ENCODE measurements around the gene GRM7. TPM values are rescaled to one million over a fixed set of nuclear protein-coding genes. Genes with fewer than 3 reads are reported as not detected.

The GRM7 gene
- total RNA-seq, 3 donors from 2014 or later = 0.59 to 1.3 (median 1.1) TPM

DNA sequence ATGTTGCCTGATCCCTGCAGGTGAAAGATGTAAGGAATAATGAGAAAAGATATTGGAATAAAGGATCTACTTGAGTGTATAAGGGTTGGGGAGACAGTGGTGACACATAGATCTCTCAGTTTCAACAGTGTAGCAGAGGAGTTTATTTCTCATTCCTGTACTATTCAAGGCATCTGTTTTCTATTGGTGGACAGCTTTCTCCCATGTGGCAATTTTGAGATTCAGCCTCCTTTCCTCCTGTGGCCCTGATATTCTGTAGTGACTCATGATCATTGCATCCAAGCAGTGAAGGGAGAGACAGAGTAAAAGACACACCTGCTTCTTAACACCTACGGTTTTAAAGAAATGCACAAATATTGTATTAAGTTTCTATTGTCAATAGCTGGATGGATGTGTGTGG, 327.6 kb downstream of the GRM7 start:
- Histone ChIP-seq H3K27ac (no peak overlapping the region), H3K4me1 (no peaks in the 10 kb centered on the region), H3K36me3 (no peaks in the 10 kb centered on the region), H3K9me3 (no peaks in the 10 kb centered on the region), H3K27me3 (no peaks in the 10 kb centered on the region), H3K4me3 (no peak overlapping the region)
- no peak for TF ChIP-seq POLR2A (IDR thresholded peaks at IDR 0.05)
- no peak for DNase-seq (ENCODE audit: low spot score in 2 of 2)
- intact Hi-C loops (cut with DNase I; ENCODE audit: low total_unique reads) = no loop called here

DNA sequence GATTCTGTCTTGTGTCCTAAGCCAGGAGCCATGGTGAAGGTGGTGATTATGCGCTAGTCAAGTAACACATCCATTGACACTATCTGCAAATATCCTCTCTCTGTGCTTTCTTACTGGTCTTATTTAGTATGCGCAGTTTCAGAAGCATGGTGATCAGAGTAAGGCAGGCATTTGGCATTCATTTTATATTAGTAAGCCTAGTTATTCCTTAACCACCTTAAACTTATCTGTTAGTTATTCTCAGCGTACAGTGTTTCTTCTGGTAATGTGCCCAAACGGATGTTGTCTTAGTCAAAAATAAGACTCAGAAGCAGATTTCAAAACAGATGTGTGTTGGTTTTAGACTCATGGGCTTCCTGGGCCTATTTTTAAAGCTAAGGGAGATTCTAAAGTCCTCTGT, 329.2 kb downstream of the GRM7 start:
- Histone ChIP-seq H3K9me3 (no peaks in the 10 kb centered on the region), H3K27ac (no peak overlapping the region), H3K36me3 (no peaks in the 10 kb centered on the region), H3K4me3 (no peak overlapping the region), H3K27me3 (no peaks in the 10 kb centered on the region), H3K4me1 (no peaks in the 10 kb centered on the region)
- TF ChIP-seq POLR2AphosphoS5 (IDR thresholded peaks at IDR 0.05) (no peak), POLR2A (IDR thresholded peaks at IDR 0.05) (no peak)
- TF ChIP-seq, protein P1, sequence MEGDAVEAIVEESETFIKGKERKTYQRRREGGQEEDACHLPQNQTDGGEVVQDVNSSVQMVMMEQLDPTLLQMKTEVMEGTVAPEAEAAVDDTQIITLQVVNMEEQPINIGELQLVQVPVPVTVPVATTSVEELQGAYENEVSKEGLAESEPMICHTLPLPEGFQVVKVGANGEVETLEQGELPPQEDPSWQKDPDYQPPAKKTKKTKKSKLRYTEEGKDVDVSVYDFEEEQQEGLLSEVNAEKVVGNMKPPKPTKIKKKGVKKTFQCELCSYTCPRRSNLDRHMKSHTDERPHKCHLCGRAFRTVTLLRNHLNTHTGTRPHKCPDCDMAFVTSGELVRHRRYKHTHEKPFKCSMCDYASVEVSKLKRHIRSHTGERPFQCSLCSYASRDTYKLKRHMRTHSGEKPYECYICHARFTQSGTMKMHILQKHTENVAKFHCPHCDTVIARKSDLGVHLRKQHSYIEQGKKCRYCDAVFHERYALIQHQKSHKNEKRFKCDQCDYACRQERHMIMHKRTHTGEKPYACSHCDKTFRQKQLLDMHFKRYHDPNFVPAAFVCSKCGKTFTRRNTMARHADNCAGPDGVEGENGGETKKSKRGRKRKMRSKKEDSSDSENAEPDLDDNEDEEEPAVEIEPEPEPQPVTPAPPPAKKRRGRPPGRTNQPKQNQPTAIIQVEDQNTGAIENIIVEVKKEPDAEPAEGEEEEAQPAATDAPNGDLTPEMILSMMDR (IDR thresholded peaks at IDR 0.05) = no peak
- no peak for DNase-seq (ENCODE audit: low spot score in 2 of 2)
- intact Hi-C loops (cut with DNase I; ENCODE audit: low total_unique reads) = no loop called here

DNA sequence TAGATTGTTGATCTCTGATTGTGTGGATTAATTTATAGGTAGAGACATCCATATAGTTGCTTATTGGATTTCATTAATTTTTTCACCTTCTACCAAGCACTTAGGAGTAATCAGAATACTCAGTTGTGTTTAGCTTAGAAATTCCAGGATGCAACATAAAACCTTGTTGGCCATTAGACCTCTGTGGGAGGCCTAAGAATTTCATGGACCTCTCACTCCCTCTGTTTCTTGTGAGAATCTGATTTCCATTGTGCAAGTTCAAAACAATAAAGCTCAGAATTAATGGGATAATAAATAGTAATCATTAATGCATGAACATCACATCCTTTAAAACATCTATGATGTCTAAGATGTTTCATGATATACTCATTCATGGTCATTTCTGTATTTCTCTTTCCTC, 332.4 kb downstream of the GRM7 start:
- no peak overlapping the region for H3K27ac ChIP-seq
- H3K27me3 ChIP-seq = no peaks in the 10 kb centered on the region
- intact Hi-C loops (cut with DNase I; ENCODE audit: low total_unique reads) = no loop called here
- no peaks in the 10 kb centered on the region for H3K4me1 ChIP-seq
- no peaks in the 10 kb centered on the region for H3K9me3 ChIP-seq
- TF ChIP-seq POLR2A (IDR thresholded peaks at IDR 0.05) (no peak), POLR2AphosphoS5 (IDR thresholded peaks at IDR 0.05) (no peak)
- TF ChIP-seq, protein P1 (IDR thresholded peaks at IDR 0.05) = no peak
- H3K4me3 ChIP-seq = no peak overlapping the region
- DNase-seq (ENCODE audit: low spot score in 2 of 2) = no peak
- no peaks in the 10 kb centered on the region for H3K36me3 ChIP-seq

DNA sequence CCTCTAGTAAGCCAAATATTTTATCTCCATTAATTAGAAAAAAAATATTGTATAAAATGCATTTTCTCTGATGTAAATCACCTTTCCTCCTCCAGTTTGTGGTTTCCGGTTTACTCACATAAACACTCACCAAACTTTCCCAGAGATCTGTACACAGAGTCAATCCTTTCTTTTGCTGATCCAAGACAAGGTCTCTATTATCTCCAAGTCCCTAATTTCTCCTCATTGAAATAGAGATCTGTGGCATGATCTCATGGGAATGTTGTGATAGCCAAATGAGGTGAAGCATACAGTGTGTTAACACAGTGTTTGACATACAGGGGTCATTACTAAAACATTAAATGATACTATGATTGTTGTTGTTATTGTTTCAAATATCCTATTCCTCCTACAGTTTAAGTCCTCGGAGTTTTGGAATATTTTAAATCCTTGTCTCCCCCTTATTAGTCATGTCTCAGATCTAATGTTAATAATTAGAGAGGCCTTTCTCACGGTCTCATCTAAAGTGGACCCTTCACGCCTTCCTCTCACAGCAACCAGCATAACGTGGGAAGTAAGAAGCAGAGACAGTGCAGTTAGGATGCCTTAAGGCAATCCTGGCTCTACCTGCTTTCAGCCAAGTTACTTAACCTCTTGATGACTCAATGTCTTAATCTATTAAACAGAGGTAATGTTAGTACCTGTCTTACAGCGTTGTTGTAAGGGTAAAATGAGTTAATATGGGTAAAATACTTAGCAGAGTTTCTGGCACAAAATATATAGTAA, 333.3 kb downstream of the GRM7 start:
- intact Hi-C loops (cut with DNase I; ENCODE audit: low total_unique reads) = no loop called here
- Histone ChIP-seq H3K27me3 (no peaks in the 10 kb centered on the region), H3K27ac (no peak overlapping the region), H3K4me1 (no peaks in the 10 kb centered on the region), H3K4me3 (no peak overlapping the region), H3K9me3 (no peaks in the 10 kb centered on the region), H3K36me3 (no peaks in the 10 kb centered on the region)
- no peak for DNase-seq (ENCODE audit: low spot score in 2 of 2)
- TF ChIP-seq, protein P1 (IDR thresholded peaks at IDR 0.05) = no peak
- no peak for TF ChIP-seq POLR2AphosphoS5 (IDR thresholded peaks at IDR 0.05)
- TF ChIP-seq POLR2A (IDR thresholded peaks at IDR 0.05) = no peak

DNA sequence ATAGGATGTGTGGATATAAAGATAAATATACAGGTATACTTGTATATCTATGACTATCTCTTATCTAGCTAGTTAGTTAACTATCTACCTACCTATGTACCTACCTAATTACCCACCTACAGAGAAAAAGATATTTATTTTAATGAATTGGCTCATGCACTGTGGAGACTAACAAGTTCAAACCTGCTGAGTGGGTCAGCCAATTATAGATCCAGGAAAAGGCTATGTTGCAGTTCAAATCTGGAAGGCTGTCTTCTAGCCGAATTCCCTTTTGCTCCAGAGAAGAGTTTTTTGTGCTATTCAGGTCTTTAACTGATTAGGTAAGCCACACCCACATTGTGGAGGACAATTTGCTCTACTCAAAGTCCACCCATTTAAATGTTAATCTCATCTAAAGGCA, 335.0 kb downstream of the GRM7 start:
- TF ChIP-seq POLR2A (IDR thresholded peaks at IDR 0.05) (no peak), POLR2AphosphoS5 (IDR thresholded peaks at IDR 0.05) (no peak)
- TF ChIP-seq, protein P1 (IDR thresholded peaks at IDR 0.05) = no peak
- Histone ChIP-seq H3K27ac (no peak overlapping the region), H3K9me3 (no peaks in the 10 kb centered on the region), H3K27me3 (no peaks in the 10 kb centered on the region), H3K4me3 (no peak overlapping the region), H3K36me3 (no peaks in the 10 kb centered on the region), H3K4me1 (no peaks in the 10 kb centered on the region)
- DNase-seq (ENCODE audit: low spot score in 2 of 2) = no peak
- intact Hi-C loops (cut with DNase I; ENCODE audit: low total_unique reads) = no loop called here
